ENCODE measurements around the gene ADGRG2.

Gene ADGRG2

DNA sequence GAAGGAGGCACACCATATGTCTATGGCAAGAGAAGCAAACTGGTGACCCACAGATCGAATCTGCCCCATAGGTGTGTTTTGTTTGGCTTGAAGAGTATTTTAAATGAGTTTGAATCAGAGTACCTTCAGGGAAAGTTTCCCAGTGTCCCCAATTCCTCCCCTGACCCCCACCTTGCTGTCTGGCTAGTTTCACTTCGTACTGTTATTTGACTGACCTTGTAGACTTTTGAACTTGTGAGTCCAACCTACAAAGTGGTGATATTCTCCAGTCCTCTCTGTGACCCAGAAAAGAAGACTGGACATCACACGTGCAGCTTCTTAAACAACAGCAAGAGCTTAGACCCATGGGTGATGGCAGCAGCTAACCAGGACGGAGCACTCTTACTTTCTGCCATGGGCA, 177.8 kb downstream of the ADGRG2 start:
- H3K27ac ChIP-seq (replicated peaks) = no peak overlapping the region
- no peaks in the 10 kb centered on the region for H3K27me3 ChIP-seq (ENCODE audit: insufficient read depth, poor library complexity, severe bottlenecking)
- no peak for DNase-seq (ENCODE audit: low read depth in 1 of 2, low spot score in 1 of 2)
- no peak overlapping the region for H3K4me3 ChIP-seq (replicated peaks; ENCODE audit: insufficient read depth, low read length)
- TF ChIP-seq, protein P1, sequence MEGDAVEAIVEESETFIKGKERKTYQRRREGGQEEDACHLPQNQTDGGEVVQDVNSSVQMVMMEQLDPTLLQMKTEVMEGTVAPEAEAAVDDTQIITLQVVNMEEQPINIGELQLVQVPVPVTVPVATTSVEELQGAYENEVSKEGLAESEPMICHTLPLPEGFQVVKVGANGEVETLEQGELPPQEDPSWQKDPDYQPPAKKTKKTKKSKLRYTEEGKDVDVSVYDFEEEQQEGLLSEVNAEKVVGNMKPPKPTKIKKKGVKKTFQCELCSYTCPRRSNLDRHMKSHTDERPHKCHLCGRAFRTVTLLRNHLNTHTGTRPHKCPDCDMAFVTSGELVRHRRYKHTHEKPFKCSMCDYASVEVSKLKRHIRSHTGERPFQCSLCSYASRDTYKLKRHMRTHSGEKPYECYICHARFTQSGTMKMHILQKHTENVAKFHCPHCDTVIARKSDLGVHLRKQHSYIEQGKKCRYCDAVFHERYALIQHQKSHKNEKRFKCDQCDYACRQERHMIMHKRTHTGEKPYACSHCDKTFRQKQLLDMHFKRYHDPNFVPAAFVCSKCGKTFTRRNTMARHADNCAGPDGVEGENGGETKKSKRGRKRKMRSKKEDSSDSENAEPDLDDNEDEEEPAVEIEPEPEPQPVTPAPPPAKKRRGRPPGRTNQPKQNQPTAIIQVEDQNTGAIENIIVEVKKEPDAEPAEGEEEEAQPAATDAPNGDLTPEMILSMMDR (IDR thresholded peaks at IDR 0.05; ENCODE audit: insufficient read depth, low read length) = no peak
- TF ChIP-seq SPI1 (IDR thresholded peaks at IDR 0.05; ENCODE audit: borderline replicate concordance, low read depth) (no peak), POLR2AphosphoS5 (IDR thresholded peaks at IDR 0.05; ENCODE audit: low read depth) (no peak)
- TF ChIP-seq, protein P2, sequence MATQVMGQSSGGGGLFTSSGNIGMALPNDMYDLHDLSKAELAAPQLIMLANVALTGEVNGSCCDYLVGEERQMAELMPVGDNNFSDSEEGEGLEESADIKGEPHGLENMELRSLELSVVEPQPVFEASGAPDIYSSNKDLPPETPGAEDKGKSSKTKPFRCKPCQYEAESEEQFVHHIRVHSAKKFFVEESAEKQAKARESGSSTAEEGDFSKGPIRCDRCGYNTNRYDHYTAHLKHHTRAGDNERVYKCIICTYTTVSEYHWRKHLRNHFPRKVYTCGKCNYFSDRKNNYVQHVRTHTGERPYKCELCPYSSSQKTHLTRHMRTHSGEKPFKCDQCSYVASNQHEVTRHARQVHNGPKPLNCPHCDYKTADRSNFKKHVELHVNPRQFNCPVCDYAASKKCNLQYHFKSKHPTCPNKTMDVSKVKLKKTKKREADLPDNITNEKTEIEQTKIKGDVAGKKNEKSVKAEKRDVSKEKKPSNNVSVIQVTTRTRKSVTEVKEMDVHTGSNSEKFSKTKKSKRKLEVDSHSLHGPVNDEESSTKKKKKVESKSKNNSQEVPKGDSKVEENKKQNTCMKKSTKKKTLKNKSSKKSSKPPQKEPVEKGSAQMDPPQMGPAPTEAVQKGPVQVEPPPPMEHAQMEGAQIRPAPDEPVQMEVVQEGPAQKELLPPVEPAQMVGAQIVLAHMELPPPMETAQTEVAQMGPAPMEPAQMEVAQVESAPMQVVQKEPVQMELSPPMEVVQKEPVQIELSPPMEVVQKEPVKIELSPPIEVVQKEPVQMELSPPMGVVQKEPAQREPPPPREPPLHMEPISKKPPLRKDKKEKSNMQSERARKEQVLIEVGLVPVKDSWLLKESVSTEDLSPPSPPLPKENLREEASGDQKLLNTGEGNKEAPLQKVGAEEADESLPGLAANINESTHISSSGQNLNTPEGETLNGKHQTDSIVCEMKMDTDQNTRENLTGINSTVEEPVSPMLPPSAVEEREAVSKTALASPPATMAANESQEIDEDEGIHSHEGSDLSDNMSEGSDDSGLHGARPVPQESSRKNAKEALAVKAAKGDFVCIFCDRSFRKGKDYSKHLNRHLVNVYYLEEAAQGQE (IDR thresholded peaks at IDR 0.05; ENCODE audit: insufficient replicate concordance, low read depth) = no peak

DNA sequence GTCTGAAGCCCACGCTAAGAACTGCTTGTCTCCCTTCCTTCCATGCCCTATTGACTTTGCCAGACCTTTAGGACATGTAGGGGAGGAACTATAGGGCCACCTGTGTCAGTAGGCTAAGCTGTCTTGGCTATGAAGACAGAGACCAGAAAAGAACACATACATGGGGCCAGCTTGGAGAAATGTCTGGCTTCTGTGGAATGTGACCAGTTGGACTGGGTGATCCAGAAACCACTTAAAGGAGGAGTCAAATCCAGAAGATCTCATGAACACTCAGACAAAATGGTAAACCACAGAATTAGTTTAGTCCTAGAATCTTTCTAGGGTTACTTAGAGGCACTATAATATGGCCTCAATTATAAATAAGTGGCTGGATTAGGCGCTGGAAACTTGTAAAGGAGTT, 180.4 kb downstream of the ADGRG2 start:
- Histone ChIP-seq H3K27ac (replicated peaks) (no peak overlapping the region), H3K4me3 (replicated peaks; ENCODE audit: insufficient read depth, low read length) (no peak overlapping the region), H3K27me3 (ENCODE audit: insufficient read depth, poor library complexity, severe bottlenecking) (no peaks in the 10 kb centered on the region)
- DNase-seq (ENCODE audit: low read depth in 1 of 2, low spot score in 1 of 2) = no peak
- TF ChIP-seq, protein P2 (IDR thresholded peaks at IDR 0.05; ENCODE audit: insufficient replicate concordance, low read depth) = no peak
